Astrocyte of the spinal cord (primary cell): ENCODE measurements around the gene CTXND1.

ENCODE experiments used
- DNase-seq: peaks from one replicate; pipeline ENCODE4 v3.0.0; 2011; ENCODE audit warnings: low read depth, low spot score
- H3K4me3 ChIP-seq: 2 replicates; pipeline ENCODE4 v1.5.1; 2011; ENCODE audit warnings: low read depth, mild to moderate bottlenecking, low read length, moderate library complexity
- in situ Hi-C: cut with HindIII; loops from 2 replicates; pipeline ENCODE4 v1.10.0; 2017; ENCODE audit warnings: low sequenced_read_pairs
- TF ChIP-seq, protein P1 (sequence below): IDR thresholded peaks from 2 replicates; pipeline ENCODE4 v1.5.1; 2012; ENCODE audit warnings: low read depth, mild to moderate bottlenecking, low read length, inconsistent platforms

The CTXND1 gene

DNA sequence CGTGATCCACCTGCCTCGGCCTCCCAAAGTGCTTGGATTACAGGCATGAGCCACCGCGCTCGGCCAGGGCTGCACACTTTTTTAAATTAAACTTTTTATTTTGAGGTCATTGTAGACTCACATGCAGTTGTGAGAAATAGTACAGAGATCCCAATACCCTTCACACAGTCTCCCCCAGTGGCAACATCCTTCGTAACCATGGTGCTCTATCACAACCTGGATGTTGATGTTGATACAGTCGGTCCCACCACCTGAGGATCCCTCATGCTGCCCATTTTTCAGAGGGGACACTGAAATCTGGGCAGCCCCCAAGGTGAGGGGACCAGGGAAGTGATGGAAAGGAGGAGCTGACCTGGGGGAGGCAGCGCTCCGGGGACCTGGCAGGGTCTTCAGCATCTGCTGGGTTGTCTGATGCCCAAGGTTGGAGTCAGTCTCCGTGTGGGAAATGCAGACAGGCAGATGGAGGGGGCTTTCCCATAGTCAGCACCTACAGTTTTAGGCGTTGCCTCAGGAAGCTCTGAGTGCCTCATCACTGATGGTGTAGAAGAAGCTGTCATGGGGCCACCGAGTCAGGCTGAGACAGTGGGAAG lies 82.2 kb downstream of the CTXND1 start:
- TF ChIP-seq, protein P1, sequence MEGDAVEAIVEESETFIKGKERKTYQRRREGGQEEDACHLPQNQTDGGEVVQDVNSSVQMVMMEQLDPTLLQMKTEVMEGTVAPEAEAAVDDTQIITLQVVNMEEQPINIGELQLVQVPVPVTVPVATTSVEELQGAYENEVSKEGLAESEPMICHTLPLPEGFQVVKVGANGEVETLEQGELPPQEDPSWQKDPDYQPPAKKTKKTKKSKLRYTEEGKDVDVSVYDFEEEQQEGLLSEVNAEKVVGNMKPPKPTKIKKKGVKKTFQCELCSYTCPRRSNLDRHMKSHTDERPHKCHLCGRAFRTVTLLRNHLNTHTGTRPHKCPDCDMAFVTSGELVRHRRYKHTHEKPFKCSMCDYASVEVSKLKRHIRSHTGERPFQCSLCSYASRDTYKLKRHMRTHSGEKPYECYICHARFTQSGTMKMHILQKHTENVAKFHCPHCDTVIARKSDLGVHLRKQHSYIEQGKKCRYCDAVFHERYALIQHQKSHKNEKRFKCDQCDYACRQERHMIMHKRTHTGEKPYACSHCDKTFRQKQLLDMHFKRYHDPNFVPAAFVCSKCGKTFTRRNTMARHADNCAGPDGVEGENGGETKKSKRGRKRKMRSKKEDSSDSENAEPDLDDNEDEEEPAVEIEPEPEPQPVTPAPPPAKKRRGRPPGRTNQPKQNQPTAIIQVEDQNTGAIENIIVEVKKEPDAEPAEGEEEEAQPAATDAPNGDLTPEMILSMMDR, result no peak
- no peak overlapping the region for H3K4me3 ChIP-seq
- DNase-seq, result no peak
- in situ Hi-C loops, result no loop called here

DNA sequence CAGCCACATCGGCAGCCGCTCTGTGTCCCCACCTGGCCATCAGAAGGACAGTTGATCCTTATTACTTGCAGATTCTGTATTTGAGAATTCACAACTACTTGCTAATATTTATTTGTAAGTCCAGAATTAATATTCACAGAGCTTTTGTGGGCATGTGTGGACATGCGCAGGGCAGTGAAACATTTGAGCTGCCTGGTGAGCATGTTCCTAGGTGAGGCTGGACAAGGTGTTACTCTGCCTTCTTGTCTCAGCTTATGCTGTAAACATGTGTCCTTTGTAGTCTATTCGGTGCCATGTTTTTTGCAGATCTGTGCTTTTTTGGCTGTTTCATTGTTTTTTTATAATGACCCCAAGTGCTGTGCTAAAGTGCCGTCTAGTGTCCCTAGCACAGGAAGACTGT lies 83.6 kb downstream of the CTXND1 start:
- in situ Hi-C loops, result no loop called here
- DNase-seq, result no peak
- no peak overlapping the region for H3K4me3 ChIP-seq
- TF ChIP-seq, protein P1, result no peak

DNA sequence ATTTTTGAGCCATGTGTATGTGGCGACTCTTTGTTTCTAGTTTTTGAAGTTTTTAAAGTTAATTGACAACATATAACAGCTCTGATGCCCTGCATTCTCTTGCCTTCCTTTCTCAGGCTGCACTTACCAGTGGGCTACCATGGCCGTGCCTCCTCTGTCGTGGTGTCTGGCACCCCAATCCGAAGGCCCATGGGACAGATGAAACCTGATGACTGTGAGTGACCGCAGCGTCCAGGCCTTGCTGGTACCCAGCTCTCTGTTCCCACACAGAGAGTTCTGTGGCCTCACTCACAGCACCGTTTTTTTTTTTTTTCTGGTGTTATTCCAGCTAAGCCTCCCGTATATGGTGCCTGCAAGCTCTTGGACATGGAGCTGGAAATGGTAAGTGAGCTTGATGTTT lies 84.1 kb downstream of the CTXND1 start:
- in situ Hi-C loops, result no loop called here
- no peak overlapping the region for H3K4me3 ChIP-seq
- DNase-seq, result no peak

DNA sequence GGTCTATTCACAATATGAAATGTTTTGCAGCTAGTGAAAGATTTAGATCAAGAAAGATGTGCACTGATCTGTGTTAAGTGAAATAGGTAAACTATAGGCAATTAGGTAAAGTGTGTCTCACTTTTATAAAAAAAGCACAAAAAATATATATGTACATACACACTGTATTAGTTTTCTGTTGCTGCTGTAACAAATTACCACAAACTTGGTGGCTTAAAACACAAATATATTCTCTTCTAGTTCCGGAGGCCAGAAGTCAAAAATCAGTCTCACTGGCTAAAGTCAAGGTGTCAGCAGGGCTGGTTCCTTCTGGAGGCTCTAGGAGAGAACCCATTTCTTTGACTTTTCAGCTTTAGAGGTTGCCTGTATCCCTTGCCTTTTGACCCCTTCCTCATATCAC lies 88.1 kb downstream of the CTXND1 start:
- in situ Hi-C loops, result no loop called here
- DNase-seq, result no peak

More for the DNA sequence above, 84.1 kb downstream of the CTXND1 start:
- TF ChIP-seq, protein P1, result no peak

DNA sequence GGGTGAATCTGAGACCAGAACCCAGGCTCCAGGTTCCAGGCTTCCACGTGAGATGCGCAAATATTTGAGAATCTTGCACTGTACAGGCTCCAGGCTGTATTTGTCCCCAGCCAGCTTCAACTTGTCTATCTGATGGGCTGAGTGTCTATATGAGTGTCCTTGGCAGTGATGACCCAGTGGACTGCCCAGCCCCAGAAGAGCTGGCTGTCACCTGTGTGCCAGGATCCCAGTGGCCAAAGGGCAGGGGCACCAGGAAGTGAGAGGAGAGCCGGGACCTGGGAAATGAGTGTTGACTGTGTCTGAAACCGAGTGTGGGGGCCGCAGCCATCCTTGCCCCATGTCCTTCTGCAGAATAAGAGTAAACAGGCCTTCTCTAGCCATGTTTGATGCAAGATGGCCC lies 88.8 kb downstream of the CTXND1 start:
- DNase-seq, result no peak
- in situ Hi-C loops, result no loop called here
- H3K4me3 ChIP-seq, result no peak overlapping the region
- TF ChIP-seq, protein P1, result no peak

More for the DNA sequence above, 88.1 kb downstream of the CTXND1 start:
- H3K4me3 ChIP-seq, result no peak overlapping the region
- TF ChIP-seq, protein P1, result no peak

DNA sequence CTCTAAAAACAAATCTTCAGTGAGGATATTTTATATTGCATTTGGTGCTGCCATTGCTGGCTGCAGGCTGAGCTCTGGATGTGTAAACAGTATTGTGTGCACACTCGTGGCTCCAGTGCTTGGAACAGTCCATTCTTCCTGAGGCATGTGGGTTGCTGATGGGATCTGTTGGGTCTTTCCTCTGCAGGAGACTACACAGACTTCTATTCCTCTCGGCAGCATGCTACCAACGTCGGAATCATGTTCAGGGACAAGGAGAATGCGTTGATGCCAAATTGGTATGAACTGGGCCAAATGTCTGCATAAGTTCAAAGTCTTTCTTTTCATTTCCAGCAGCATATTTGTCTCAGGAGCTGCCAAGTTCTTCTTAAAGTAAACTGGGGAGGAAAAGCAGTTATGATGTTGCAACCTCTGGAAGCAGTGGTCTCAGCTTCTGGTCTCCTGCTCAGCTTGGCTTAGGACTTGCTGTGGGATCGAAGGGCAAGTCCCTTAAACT lies 89.9 kb downstream of the CTXND1 start:
- DNase-seq, result no peak
- TF ChIP-seq, protein P1, result no peak
- H3K4me3 ChIP-seq, result no peak overlapping the region
- in situ Hi-C loops, result no loop called here
